GM18907 (cell line): ENCODE measurements around the gene DQX1.
"Not testable (repeated sequence)": the region's sequence is repeated elsewhere in the genome, so short reads cannot be mapped to it uniquely, and the experiment has no call there.

ENCODE experiments used
- ATAC-seq: cut with Tn5 transposase; IDR thresholded peaks from one replicate; pipeline ENCODE4 v1.9.1; 2021; ENCODE audit warnings: mild to moderate bottlenecking, moderate library complexity; ENCODE audit not compliant: unreplicated experiment

The DQX1 gene

DNA sequence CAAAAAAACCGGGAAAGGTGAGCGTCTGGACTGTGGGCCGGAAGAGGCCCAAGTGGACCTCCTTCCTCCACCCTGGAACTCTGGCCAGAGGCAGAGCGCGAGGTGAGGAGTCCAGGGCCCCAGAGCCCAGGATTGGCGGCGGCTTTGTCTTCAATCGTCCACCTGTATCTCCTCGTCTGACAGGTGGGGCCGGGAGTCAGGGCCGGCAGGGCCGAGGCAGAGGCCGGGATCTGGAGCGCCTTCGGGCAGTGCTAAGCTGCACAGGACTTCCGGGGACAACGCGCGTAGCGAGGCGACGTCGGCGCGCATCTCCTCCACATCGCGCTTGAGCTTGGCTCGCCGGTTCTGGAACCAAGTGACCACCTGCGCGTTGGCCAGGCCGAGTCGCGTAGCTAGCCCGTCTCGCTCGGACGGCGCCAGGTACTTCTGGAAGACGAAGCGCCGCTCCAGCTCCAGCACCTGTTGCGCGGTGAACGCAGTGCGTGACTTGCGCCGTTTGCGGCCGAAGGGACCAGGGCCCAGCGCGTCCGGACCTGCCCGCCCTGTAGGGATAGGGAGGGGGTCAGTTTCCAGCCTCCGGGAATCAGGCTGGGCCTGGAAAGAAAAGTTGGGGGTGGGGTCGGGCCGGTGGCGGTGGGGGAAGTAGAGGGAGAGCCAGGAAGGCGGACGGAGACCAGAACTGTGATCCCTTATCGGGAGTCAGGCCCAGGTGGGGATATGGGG, 28.1 kb downstream of the DQX1 start:
- ATAC-seq, result no peak

DNA sequence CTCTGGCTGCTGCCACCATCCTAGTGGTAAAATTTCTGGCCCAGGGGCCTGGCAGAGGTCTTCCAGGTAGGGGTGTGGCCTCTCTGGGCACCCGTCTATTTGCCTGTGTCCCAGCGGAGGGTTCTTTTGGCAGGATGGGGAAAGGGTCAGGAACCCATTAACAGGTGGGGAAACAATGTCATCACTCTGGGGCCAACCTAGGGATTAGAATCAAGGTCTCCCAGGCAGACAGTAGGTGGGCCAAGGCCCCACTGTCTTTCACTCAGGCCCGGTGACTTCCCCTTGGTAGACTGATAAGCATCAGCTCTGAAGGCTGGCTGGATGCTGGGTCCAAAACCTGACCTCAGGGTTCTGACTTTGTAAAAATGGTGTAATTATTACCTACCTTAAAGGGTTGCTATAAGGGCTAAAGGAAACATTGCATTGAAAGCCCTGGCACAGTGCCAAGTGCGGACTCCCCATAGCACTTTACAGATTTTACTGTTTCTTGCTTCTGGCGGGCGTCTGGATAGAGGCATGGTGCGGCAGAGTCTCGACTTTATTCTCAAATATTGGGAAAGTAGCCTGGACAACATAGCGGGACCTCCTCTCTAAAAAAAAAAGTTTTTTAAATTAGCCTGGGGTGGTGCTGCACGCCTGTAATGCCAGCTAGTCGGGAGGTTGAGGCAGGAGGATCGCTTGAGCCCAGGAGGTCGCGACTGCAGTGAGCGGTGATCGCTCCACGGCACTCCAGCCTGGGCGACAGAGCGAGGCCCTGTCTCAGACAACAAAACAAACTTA, 28.8 kb downstream of the DQX1 start:
- ATAC-seq, result no peak

DNA sequence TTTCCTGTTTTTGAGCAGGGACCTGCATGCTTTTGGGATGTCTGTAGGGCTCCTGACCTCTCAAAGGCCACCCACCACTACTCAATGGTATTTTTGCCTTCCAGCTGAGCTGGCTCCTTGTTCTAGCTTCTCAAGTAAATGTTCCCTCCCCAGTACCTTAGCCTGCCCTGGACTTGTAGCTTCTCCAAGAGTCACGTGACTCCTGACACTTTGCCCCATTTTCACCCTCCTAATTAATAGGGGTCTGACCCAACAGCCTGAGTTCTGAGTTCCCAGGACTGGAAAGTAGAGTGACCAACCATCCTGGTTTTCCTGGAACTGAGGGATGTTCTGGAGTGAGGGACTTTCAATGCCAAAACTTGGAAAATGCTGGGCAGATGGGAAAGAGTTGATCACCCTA, 30.6 kb downstream of the DQX1 start:
- ATAC-seq, result no peak

GRCh38 chr2:74493546-74493945, 32.5 kb downstream of the DQX1 start:
- ATAC-seq, result no peak

DNA sequence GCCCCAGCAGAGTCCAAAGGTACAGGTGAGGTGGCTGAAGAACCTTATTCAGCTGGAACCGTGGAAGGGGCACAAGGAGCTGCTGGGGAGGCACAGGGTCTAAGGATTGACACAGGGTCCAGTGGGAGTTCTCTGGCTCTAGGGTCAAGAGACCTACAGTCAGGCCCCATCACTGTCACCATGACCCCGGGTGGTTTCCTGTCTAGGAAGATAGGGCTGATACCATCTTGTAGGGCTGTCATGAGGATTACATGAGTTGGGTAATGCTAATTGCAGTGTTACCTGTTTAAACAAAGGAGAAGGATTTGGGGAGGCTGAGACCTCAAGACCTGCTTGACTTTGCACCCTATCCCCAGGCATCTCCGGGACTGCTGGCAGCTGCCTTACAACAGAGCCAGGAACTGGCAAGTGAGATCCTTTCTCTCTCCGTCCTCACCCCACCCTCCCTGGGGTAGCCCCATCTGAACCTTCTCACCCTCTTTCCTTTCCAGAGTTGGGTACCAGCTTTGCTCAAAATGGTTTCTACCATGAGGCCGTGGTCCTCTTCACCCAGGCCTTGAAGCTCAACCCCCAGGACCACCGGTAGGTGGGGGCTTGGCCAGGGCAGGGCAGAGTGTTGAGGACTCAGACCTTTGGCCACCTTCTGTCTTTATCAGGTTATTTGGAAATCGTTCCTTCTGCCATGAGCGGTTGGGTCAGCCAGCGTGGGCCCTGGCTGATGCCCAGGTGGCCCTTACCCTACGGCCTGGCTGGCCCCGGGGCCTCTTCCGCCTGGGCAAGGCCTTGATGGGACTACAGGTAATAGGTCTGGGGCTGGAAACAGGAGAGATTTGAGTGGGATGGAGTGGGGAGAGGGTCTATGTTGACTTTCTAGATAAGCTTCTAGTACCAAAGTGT, 34.1 kb downstream of the DQX1 start:
- ATAC-seq, result no peak

DNA sequence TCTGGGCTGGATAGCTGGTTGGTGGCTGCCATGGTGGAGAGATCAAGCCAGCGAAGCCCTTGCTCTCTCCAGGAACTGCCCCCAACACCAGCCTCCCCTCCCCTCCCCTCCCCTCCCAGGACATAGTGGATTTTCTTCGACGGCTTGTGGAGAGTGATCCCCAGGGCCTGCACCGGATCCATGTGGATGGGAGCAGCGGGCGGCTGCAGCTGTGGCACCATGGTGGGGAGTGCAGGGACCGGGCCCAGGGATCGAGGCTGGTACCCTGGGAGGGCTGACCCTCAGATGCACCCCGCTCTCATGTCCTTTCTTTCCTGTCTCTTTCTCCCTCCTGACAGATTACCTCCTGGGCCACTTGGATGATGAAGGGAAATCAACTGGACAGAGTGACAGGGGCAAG, 36.1 kb downstream of the DQX1 start:
- no peak for ATAC-seq

DNA sequence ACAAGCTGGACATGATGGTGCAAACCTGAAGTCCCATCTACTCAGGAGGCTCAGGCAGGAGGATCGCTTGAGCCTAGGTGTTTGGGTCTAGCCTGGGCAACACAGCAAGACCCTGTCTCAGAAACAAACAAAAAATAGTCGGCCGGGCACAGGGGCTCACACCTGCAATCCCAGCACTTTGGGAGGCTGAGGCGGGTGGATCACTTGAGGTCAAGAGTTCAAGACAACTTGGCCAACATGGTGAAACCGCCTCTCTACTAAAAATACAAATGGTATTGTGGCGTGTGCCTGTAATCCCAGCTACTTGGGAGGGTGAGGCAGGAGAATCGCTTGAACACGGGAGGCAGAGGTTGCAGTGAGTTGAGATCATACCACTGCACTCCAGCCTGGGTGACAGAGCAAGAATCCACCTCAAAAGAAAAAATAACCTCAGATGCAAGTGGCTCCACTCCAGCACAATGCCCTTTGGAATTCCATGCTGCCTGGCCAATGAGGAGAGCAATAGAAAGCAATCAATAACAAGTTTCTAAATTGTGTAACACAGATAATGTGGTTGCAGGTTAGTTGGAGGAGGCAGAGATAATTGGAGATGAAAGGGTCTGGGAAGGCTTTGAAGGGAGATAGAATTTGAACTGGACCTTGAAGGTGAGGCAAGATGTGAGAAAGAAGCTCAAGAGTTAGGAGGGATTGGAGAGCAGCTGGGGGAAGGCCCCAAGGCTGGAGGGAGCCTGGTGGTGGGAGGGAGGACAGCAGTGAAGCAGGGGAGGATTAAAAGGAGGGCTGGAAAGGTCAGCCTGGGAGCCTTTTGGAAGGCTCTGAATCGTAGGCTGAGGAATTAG, 37.2 kb downstream of the DQX1 start:
- no peak for ATAC-seq

GRCh38 chr2:74486141-74486540, 39.9 kb downstream of the DQX1 start:
- ATAC-seq, result no peak

- not testable (repeated sequence) for ATAC-seq
These were observed 42.3 kb downstream of the DQX1 start for GRCh38 chr2:74483675-74484164.

DNA sequence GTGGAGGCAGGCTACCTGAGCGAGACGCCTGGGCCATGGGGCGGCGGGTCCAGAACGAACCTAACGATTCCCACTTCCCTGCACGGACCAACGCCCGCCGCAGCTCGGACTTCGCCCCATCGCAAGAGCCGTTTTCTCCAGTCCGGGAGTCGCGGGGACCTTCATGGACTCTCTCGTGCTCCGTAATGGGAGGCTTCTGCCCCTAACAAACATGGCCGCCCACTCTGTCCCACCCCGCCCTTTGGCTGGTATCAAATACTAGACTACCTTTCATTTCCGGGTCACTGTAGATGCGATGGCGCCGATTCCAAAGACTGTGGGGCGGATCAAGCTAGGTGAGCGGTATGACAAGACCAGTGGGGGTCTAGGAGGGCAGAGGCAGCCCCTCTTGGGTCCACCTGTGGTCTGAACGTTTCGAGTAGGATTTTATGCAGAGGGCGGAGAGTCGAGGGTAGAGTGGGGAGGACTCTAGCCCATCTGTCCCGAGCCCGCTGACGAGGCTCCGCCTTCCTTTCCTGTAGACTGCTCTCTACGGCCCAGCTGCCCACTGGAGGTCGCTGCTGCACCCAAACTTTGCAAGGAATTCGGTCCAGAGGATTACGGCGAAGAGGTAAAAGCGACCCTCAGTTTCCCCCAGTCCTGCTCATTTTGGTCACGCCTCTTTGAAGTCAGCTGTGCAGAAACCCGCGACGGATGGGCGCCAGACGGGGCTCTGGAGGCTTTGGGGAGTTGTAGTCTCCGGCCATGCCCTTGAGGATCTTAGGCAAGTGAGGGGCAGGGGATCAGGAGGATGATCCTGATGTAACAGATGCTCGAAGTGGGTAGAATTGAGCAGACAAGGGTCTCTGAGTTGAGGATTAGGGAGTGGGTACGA, 43.0 kb downstream of the DQX1 start, which contains the start of the genes CCDC142 and TTC31:
TSS of gene CCDC142 (minus strand) at position 198 of the 874 bp plus-strand sequence. CDS start at position 37, 161 bp downstream.
TSS of gene TTC31 (plus strand) at position 281 of the 874 bp plus-strand sequence. CDS start at position 296, 15 bp downstream.
- ATAC-seq, result peak; percentile 92

- ATAC-seq, result peak; percentile 53
These were observed 43.9 kb downstream of the DQX1 start for GRCh38 chr2:74481961-74482800.

DNA sequence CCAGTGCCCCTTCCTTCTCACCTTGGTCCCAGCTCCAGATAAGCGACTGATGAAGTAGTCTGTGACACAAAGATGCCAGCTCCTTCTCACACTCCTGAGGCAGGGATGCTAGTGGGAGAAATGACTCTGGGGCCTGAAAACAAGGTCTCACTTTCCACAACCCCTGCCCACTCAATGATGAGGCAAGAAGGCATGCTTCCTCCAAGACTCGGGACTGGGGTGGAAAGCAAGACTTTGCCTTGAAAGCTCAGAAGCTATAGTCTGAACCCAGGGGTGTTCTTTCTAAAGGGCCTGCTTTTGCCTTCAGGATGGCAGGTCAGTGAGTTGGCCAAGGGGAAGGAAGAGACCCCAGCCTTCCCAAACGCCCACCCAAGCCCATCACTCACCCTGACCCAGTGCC, 44.6 kb downstream of the DQX1 start:
- no peak for ATAC-seq

DNA sequence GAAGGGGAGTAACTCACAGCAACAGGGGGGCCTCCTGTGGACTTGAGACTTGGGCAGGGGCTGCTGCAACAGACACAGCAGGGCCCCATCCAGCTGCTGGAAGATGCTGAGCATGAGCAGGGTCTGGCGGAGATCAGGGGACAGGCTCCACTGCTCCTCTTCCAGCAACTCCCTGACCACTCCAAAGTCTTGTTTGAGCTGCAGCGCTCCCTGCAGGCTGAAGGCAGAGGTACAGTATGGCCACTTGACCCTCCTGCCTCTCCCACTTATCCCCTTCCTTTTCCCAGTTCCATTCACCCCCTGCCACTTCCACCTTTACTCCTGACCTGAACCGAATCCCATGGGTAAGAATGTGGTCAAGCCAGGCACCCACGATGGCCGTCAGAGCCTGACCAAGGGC, 51.1 kb downstream of the DQX1 start:
- no peak for ATAC-seq

- no peak for ATAC-seq
These were observed 51.5 kb downstream of the DQX1 start for GRCh38 chr2:74474481-74474880.

DNA sequence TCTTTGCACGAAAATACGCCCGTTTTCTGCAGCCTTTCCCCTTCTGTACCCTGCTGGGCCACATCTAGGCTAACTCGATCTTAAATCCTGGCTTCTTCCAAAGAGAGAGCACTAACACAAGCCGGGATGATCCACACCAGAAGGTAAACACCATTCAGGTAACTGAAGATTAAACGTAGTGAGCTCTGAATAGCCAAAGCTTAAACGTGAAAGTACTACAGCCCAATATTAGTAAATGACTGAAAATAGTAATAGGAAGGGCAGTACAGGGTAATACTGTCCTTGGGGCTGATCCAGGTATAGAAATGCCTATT, 53.1 kb downstream of the DQX1 start:
- ATAC-seq, result peak; percentile 2

GRCh38 chr2:74472086-74472944, 53.7 kb downstream of the DQX1 start, which contains the start of gene MRPL53:
Gene MRPL53, minus strand, starts transcription at chr2:74472680. Its CDS starts 20 bp downstream, at chr2:74472660.
- ATAC-seq, result peak; percentile 89

- no peak for ATAC-seq
These were observed 54.5 kb downstream of the DQX1 start for GRCh38 chr2:74471332-74472065.
